ENCODE results near the gene SEC14L6. TPM values are rescaled to one million over a fixed set of nuclear protein-coding genes. Genes with fewer than 3 reads are reported as not detected.

Gene SEC14L6
- total RNA-seq, 6 experiments from 2014 or later: 0.06 to 0.39 (median 0.12) TPM; not detected in 1

- Histone ChIP-seq H3K36me3 (peaks cover 0 to 16% (median 0%) of the 10 kb centered on the region in 4 donors), H3K4me1 (peaks cover 0 to 29% (median 5%) of the 10 kb centered on the region in 4 donors), H3K4me3 (no peak overlapping the region), H3K27me3 (no peaks in the 10 kb centered on the region), H3K27ac (peak overlapping the region in 1 of 3 donors; percentile 29), H3K9me3 (no peaks in the 10 kb centered on the region)
- WGBS (ENCODE audit: insufficient coverage, low coverage, low lambda C conversion rate, missing lambda C conversion rate): 83% methylated on average over 3 of the region's 5 CpGs
- intact Hi-C loops (cut with DNase I): no loop called here
- DNase-seq: no peak
- no peak for TF ChIP-seq POLR2A (IDR thresholded peaks at IDR 0.05)
- no peak for TF ChIP-seq CTCF (IDR thresholded peaks at IDR 0.05)
- no peak for ATAC-seq
Measured at GRCh38 chr22:30486118-30486517, 60.4 kb downstream of the SEC14L6 start.

DNA sequence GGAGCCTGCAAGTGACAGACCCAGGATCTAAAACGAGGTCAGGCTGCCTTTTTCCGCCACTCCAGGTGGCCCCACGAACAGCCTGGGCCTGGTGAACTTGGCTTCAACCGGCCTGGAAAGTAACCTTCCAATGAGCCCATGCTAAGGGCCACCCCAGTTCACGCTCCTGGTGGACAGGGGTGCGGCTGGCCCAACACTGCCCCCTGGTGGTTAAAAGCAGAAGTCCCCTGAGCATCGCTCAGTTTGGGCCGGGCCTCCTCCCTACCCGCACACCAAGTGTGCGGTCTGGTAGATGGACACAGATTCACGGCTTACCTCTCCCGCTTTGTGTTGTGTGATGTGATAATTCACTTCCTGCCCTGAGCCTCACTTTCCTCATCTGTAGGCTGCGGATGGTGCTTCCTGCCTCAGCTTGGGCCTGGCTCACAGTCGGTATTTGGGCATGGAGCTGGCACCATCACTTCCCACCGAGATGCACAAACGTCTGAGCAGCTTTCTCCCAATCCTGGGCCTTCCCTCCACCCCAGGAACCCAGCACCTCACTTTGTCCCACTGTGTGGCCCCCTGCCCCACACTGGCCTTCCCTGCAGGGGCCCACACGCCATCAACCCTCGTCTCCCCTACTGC is 61.1 kb downstream of the SEC14L6 start:
- Histone ChIP-seq H3K36me3 (peaks cover 0 to 9% (median 0%) of the 10 kb centered on the region in 4 donors), H3K4me3 (no peak overlapping the region), H3K4me1 (peaks cover 0 to 29% (median 5%) of the 10 kb centered on the region in 4 donors), H3K27me3 (no peaks in the 10 kb centered on the region), H3K9me3 (no peaks in the 10 kb centered on the region), H3K27ac (peak overlapping the region in 1 of 3 donors; percentile 29)
- intact Hi-C loops (cut with DNase I): loop anchor here in 1 of 2 donors (2.0 kb wide), 1 partner anchor 39 kb away; no protein-coding TSS in a partner anchor
- peak; percentile 93 to 99 (median 99) for TF ChIP-seq CTCF (IDR thresholded peaks at IDR 0.05)
- no peak for TF ChIP-seq POLR2A (IDR thresholded peaks at IDR 0.05)
- ATAC-seq: peak; percentile 86 to 93 (median 88)
- 6% methylated on average over 3 of the region's 18 CpGs for WGBS (ENCODE audit: insufficient coverage, low coverage, low lambda C conversion rate, missing lambda C conversion rate)
- peak; percentile 68 to 81 (median 81) for DNase-seq

GRCh38 chr22:30483169-30483568 is 63.4 kb downstream of the SEC14L6 start:
- Histone ChIP-seq H3K36me3 (no peaks in the 10 kb centered on the region), H3K4me3 (no peak overlapping the region), H3K27ac (no peak overlapping the region), H3K27me3 (no peaks in the 10 kb centered on the region), H3K4me1 (peaks cover 0 to 29% (median 5%) of the 10 kb centered on the region in 4 donors), H3K9me3 (no peaks in the 10 kb centered on the region)
- WGBS (ENCODE audit: insufficient coverage, low coverage, low lambda C conversion rate, missing lambda C conversion rate): 100% methylated on average over 1 of the region's 1 CpG
- TF ChIP-seq POLR2A (IDR thresholded peaks at IDR 0.05) (no peak), CTCF (IDR thresholded peaks at IDR 0.05) (no peak)
- DNase-seq (no peak), ATAC-seq (no peak)
- intact Hi-C loops (cut with DNase I): no loop called here

DNA sequence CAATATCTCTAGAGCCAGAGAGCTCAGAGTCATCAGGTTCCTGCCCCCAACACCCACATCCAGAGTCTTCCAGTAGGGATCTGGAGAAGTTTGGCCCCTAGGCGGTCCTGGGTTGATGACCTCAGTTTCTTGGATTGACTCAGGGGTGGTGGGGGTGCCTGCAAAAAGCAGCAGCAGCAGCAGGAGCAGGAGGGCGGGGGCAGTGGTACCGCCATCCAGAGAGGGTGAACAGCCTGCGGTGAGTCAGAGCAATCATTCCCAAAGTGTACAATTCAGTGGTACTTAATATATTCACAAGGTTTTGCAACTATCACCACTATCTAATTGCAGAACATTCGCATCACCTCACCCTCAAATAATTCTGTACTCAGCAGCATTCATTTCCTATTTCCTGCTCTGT is 64.8 kb downstream of the SEC14L6 start:
- DNase-seq: peak in 1 of 3 donors; percentile 35
- H3K4me1 ChIP-seq: peaks cover 0 to 18% (median 5%) of the 10 kb centered on the region in 4 donors
- H3K36me3 ChIP-seq: no peaks in the 10 kb centered on the region
- no peak for ATAC-seq
- H3K27ac ChIP-seq: no peak overlapping the region
- intact Hi-C loops (cut with DNase I): no loop called here
- TF ChIP-seq CTCF (IDR thresholded peaks at IDR 0.05) (no peak), POLR2A (IDR thresholded peaks at IDR 0.05) (no peak)
- no peak overlapping the region for H3K4me3 ChIP-seq
- WGBS (ENCODE audit: insufficient coverage, low coverage, low lambda C conversion rate, missing lambda C conversion rate): 63% methylated on average over 2 of the region's 5 CpGs
- no peaks in the 10 kb centered on the region for H3K27me3 ChIP-seq
- no peaks in the 10 kb centered on the region for H3K9me3 ChIP-seq
